Omental fat pad (tissue), 4 donors: ENCODE measurements around the gene CYB5R2. TPM values are rescaled to one million over a fixed set of nuclear protein-coding genes. Genes with fewer than 3 reads are reported as not detected.

Source experiments
- ATAC-seq: fragments of 150-250 bp; one replicate; pipeline ENCODE4 v1.9.1; 2016; ENCODE audit warnings: mild to moderate bottlenecking, moderate library complexity; ENCODE audit not compliant: low FRiP score
- DNase-seq: peaks from one replicate; pipeline ENCODE4 v3.0.0-alpha.2; 2019; ENCODE audit warnings: low spot score
- total RNA-seq, 4 donors: library from RNA; depleted of rRNA; stranded (reverse); fragments of >200 nt; gene quantifications; one replicate each; pipeline ENCODE4 v1.1.0, GENCODE V29; 2016
- TF ChIP-seq, protein P1 (sequence below), 3 donors: fragments of 450-650 bp; IDR thresholded peaks; one replicate each; pipeline ENCODE4 v1.5.1; 2016 to 2017; ENCODE audit warnings: antibody characterized with exemption in 3 of 3, mild to moderate bottlenecking in 3 of 3, moderate library complexity in 2 of 3

CYB5R2 gene
- total RNA-seq, 4 donors from 2014 or later, result 6.0 to 11.6 (median 8.7) TPM

DNA sequence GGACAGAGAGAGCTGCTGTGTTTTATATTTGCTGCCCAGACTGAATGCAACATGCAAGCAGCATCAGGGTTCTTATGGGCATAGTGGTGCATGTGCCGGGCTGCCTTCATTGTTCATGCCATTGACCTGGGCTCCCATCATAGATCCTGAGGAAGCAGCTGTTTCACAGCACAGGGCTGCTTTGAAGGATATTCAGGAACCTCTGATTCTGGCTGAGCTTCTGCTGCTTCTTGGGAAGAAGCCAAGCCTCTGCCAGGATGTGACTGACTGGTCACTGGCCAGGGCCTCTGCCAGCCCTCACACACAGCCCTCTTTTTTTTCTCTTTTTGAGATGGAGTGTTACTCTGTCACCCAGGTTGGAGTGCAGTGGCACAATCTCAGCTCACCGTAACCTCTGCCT, 43.3 kb downstream of the CYB5R2 start:
- DNase-seq, result no peak
- ATAC-seq, result no peak
- TF ChIP-seq, protein P1, sequence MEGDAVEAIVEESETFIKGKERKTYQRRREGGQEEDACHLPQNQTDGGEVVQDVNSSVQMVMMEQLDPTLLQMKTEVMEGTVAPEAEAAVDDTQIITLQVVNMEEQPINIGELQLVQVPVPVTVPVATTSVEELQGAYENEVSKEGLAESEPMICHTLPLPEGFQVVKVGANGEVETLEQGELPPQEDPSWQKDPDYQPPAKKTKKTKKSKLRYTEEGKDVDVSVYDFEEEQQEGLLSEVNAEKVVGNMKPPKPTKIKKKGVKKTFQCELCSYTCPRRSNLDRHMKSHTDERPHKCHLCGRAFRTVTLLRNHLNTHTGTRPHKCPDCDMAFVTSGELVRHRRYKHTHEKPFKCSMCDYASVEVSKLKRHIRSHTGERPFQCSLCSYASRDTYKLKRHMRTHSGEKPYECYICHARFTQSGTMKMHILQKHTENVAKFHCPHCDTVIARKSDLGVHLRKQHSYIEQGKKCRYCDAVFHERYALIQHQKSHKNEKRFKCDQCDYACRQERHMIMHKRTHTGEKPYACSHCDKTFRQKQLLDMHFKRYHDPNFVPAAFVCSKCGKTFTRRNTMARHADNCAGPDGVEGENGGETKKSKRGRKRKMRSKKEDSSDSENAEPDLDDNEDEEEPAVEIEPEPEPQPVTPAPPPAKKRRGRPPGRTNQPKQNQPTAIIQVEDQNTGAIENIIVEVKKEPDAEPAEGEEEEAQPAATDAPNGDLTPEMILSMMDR (IDR thresholded peaks at IDR 0.05), result no peak

DNA sequence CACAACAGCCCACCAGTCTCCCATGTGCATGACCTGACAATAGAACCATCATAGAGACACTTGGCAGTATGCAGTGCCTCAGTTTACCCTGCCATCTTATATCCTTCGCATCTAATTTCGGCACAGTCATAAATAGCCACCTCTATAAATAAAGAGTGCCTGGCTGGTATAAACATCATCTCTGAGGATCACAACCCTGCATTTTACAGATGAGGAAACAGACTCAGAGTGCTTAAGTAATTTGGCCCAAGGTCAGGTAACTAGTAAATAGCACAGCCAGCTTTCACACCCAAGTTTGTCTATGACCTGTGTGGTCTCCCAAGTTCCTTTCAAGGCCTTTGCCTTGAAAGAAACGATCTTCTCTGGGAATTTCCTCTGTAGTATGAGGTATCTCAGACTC, 44.6 kb downstream of the CYB5R2 start:
- TF ChIP-seq, protein P1 (IDR thresholded peaks at IDR 0.05), result no peak
- no peak for DNase-seq
- ATAC-seq, result no peak

DNA sequence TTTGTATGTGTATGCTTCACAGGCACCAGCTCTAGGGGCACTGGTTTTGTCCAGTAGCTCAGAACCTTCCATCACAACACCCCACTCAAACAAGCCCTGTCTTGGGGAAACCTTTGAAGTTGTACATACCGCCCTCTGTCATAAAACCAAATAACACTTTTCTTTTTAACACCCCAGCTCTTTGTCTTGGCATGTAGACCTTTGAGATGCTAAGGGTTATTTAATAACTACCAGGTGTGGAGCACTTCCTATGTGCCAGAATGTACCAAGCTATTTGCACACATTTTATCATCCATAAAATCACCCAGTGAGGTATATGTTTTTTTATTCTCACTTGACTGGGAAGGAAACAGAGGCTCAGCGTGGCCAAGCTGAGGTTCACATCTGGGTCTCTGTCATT, 50.6 kb downstream of the CYB5R2 start:
- ATAC-seq (no peak), DNase-seq (no peak)
- TF ChIP-seq, protein P1 (IDR thresholded peaks at IDR 0.05), result no peak

DNA sequence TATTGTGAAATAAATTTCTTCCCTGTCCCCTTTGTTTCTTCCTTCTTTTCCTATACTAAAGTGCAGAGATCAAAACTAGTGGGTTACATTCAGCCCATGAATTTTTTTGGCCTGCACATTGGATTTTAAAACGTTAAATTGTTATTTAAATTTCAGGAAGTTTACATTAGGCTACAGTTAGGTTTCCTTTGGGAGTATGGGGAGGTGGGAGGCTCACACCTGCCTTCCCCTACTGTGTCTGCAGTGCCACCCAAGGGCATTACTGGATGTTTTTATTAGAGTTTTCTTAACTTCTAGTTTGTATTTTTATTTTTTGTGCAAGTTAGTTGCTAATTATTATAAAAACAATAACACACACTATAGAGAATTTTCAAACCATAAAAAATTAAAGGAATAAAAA, 51.7 kb downstream of the CYB5R2 start:
- DNase-seq, result no peak
- TF ChIP-seq, protein P1 (IDR thresholded peaks at IDR 0.05), result no peak
- ATAC-seq, result no peak

DNA sequence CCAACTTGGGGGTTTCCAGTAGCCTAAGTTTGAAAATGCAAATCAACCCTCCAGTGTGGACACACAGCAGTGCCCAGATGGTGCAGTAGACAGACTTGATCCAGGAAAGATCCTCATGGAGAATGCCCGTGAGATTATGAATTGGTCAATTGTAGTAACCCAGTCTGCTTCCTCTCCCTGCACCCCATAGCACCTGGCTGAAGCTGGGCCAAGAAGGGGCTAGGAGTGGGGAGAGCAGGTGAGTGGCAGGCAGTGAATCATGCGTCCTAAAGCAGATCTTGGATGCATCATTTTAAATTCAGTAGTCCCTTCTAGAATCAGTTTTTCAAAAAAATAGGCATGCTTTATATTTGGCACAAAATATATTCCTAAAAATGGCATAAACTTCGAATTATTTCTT, 52.2 kb downstream of the CYB5R2 start:
- TF ChIP-seq, protein P1 (IDR thresholded peaks at IDR 0.05), result no peak
- no peak for ATAC-seq

DNA sequence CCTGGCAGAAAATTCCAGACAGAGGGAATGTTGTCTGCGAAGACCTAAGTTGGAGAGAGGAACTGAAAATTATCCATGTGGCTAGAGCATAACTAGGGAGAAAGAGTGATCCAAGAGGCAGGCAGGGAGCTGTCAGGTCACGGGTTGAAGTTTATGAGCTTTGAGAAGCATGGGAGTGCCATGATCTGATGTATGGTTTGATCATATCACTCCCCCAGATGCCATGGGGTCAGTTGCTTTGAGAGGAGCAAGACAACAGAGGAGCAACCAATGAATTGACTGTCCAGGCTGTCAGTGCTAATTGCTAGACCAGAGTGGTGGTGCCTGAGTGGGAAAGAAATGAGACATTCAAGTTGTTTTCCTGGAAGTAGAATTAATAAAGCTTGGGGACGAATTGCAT, 54.0 kb downstream of the CYB5R2 start:
- DNase-seq (no peak), ATAC-seq (no peak)
- TF ChIP-seq, protein P1 (IDR thresholded peaks at IDR 0.05), result no peak

More for the DNA sequence above, 52.2 kb downstream of the CYB5R2 start:
- no peak for DNase-seq

DNA sequence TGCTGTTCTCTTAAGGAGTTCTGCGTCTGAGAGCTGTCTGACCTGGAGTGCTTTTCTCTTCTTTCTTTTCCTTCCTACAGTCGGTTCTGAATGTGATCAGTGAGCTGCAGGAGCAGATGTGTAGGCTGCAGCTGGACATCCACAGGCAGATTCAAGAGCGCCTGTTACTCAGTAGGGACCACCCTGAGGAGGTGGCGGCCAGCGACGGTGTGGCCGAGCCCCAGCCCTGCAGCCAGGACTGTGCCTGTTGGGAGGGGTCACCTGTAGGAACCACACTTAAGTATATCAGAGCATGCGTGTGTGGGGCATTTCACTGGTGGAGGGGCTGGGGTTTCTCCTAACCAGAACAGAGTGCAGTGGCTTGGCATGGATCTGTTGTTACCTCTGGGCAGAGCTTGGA, 56.3 kb downstream of the CYB5R2 start:
- no peak for DNase-seq
- no peak for ATAC-seq
- TF ChIP-seq, protein P1 (IDR thresholded peaks at IDR 0.05), result no peak

Other genes starting within 250 kb of the CYB5R2 start
- gene OLFML1, start 188.0 kb downstream of the CYB5R2 start, total RNA-seq, result 10 to 100 TPM in 2 of 4 donors, 1 to 10 TPM in 2; 6.5 to 40.7 (median 13.4) TPM
- 10 to 100 TPM; 16.3 to 47.8 (median 24.2) TPM for gene PPFIBP2, start 159.5 kb downstream of the CYB5R2 start, total RNA-seq
- under 1 TPM in 2 of 4 donors, not detected in 2; 0.24 to 0.46 TPM for gene OVCH2, start 33.0 kb upstream of the CYB5R2 start, total RNA-seq
- under 1 TPM in 1 of 4 donors, not detected in 3; 0.84 TPM for gene OR5P2, start 123.4 kb upstream of the CYB5R2 start, total RNA-seq
- gene OR5P3, start 157.3 kb upstream of the CYB5R2 start, total RNA-seq, result 1 to 10 TPM in 1 of 4 donors, not detected in 3; 1.3 TPM